NCI-H345 (cell line): ENCODE data around the gene HSPA9.
"Not testable (repeated sequence)": the region's sequence is repeated elsewhere in the genome, so short reads cannot be mapped to it uniquely, and the experiment has no call there.

Experiments
- DNase-seq: peaks from one replicate; lab custom pipeline; 2025; lab: John Stamatoyannopoulos, UW

The HSPA9 gene

GRCh38 chr5:138529812-138530211 lies 45.4 kb downstream of the HSPA9 start:
- no peak for DNase-seq

DNA sequence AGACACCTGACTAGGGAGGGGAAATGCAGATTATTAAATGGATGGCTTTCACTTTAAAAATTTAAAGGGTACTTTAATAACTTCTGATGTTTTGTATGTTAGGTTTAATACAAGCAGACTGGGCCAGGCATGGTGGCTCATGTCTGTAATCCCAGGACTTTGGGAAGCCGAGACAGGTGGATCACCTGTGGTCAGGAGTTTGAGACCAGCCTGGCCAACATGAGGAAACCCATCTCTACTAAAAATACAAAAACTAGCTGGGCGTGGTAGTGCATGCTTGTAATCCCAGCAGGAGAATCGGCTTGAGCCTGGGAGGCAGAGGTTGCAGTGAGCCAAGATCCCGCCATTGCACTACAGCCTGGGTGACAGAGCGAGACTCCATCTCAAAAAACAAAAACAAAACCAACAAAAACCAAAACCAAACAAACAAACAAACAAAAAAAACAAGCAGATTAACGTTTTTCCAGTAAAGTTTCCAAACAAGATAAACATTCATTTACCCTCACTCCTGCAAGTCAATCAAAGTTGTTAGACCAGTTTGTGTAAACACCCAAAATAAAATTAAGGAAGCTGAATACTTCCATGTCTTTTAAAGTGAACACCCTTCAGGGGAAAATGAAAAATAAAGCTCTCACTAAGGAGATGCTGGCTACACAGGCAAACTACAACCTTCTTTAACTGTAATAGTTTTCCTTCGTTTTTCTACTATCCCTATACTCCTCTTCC lies 46.3 kb downstream of the HSPA9 start:
- DNase-seq: no peak

- no peak for DNase-seq
Measured at GRCh38 chr5:138528208-138528607, 47.0 kb downstream of the HSPA9 start.

DNA sequence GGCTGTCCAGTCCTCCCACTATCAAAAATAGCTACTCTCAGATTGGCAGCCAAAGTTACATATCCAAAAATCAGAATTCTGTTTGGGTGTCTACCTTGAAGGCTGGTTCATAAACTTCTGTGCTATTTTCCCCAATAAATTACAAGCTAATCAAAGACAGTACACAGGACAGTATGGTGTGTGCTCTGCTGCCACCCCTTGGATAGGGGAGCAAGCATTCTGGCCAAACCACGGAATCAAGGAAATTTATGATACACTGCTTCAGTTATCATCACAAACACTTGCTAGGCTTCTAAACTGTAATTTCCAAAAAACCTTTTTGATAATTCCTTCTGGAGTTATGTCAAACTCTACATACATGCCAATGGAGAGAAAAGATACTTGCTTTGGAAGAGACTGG lies 48.0 kb downstream of the HSPA9 start:
- no peak for DNase-seq

- no peak for DNase-seq
Measured at GRCh38 chr5:138523406-138523805, 51.8 kb downstream of the HSPA9 start.

- no peak for DNase-seq
Measured at GRCh38 chr5:138520971-138521370, 54.2 kb downstream of the HSPA9 start.

DNA sequence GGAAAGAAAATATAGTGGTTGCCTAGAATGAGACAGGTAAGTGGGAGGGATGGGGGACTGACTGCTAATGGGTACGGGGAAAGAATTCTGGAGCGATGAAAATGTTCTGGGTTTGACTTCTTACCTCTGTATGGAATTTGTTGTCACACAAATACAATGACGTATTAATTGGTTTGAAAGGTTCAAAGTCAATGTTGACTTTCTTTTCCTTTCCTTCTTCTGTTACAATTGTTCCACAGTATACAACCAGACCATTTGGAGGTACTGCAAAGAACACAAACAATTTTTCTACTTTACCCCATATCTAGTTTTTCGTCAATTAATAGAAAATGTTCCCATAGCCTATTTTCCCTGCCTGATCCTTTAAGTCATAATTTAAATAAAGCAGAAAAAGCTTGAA lies 57.8 kb downstream of the HSPA9 start:
- no peak for DNase-seq

DNA sequence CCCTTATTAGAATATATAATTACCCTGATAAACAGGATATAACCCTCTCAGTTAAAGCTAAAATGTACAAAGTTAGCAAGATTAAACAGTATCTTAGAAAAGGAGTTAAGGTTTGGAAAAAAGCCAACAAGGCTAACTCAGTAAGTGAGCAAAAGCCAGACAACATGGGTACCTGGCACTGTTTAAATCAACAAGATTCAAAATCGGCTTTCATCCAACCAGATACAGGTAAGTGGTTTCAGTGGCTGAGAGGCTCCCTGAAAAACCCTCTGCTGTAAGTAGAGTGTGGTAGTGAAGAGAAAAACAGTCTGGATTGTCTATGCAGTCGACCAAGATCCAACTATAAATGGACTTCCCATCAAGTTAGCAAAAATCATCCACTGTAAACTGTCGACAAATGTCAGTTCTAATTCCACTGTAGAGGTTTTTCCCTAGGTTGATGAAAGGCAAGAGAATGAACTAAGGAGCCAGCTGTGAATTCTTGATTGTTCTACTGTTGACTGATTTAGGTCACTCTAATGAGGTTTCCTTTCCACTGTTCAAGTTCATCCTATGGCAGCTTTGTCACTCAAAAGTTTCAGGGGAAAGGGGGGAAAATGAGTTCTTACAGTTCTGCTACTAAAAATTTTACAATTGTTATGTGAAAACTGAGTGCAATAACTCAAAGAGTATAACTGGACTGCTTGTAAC lies 59.5 kb downstream of the HSPA9 start:
- no peak for DNase-seq

- DNase-seq: no peak
Measured at GRCh38 chr5:138514021-138514420, 61.2 kb downstream of the HSPA9 start.

GRCh38 chr5:138508958-138509357 lies 66.2 kb downstream of the HSPA9 start:
- DNase-seq: no peak

DNA sequence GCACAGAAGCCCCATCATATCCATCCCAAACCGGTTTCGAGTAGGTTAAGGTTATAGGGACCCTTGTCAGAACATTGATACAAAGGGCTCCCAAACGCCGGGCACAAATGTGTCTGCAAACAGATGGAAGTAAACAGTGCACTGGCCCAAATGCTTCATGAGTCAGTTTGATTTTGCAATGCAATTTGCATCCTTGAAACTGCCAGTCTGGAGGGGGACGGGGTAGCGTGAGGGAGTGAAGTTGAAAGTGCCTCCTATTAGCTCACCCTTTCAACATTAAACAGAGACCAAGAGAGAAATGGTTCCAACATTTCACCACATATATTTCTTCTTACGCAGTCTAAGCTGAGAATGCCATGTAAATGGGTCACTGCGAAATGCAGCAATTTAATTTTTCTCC lies 67.7 kb downstream of the HSPA9 start:
- not testable (repeated sequence) for DNase-seq

DNA sequence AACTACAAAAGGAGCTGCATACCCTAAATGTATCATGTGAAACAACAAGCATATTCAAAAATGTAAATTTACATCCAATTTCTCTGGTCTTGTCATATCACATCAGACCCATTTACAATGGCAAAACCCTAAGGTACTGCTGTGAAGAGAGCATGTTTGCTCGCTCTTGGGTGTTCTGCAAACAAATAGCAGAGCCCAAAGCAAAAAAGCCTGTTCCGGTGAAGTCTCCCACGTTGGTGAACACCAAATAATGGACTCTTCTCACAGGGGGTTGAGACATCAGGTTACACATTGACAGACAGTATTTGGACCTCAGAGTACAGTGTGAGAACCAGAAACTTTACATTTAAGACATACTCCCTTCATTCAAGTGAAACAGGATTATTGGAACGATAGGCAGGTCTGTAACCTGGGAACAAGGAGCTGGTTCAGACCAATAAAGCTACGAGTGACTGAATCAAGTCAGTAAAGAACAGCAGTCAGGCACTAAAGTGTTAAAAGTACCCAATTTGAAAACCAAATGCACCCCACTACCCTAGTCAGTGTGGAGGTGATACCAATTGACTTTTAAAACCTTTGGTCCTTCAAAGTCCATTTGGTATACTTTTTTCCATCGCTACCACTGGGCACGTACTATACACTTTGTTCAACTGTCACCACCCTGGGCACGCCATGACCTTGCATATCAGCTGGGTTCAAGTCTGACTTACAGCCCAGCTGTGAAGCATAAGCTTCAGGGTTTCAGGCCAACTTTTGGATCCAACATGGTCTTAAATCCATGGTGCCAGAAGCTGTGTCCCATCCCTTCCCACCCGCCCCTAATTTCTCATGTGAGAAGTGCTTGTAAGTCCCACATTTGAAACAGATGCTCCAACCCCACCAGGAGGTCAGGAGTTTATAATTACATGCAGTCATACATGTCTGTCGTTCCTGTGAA lies 68.6 kb downstream of the HSPA9 start:
- no peak for DNase-seq

- peak; percentile 28 for DNase-seq
Measured at GRCh38 chr5:138504799-138505198, 70.4 kb downstream of the HSPA9 start.
